HepG2 (cell line): ENCODE results near the gene ITGAX. TPM values are rescaled to one million over a fixed set of nuclear protein-coding genes. Genes with fewer than 3 reads are reported as not detected.

Experiments
- ATAC-seq: fragments of 200-7000 bp; cut with Tn5 transposase; 3 replicates; pipeline ENCODE4 v1.9.1; 2020; ENCODE audit warnings: mild to moderate bottlenecking, moderate library complexity
- BruUV-seq: library from RNA; stranded (reverse); fragments of 400-500 nt; replicated peaks from 2 replicates; lab custom pipeline; 2021; lab: Mats Ljungman, UMichigan
- CTCF ChIA-PET: fragments of 300-600 bp; formaldehyde crosslinking; extraction: SDS; loops from one replicate; lab custom pipeline; 2021; ENCODE audit warnings: low total read pairs, inconsistent platforms, low intra/inter-chr PET ratio; lab: Yijun Ruan, JAX
- POLR2A ChIA-PET: fragments of 350-600 bp; sonication (Branson Sonifier 250); formaldehyde crosslinking; loops from one replicate; lab custom pipeline; 2020; ENCODE audit warnings: antibody characterized with exemption, inconsistent platforms; lab: Yijun Ruan, JAX
- DNase-seq: peaks from one replicate; pipeline ENCODE4 v3.0.0-alpha.2; 2015; ENCODE audit warnings: low spot score
- FAIRE-seq: peaks from 3 replicates; lab custom pipeline; 2011; peaks lifted over from hg19 to GRCh38; lab: Jason Lieb, UNC
- H2AFZ ChIP-seq: one replicate; pipeline ENCODE4 v1.6.1; 2011; ENCODE audit warnings: low read length, inconsistent platforms
- H3K27ac ChIP-seq: fragments of 300-600 bp; 3 replicates; pipeline ENCODE4 v1.8.0; 2011; ENCODE audit warnings: mixed run types, mild to moderate bottlenecking, mixed read lengths, low read length, inconsistent platforms; ENCODE audit not compliant: insufficient read depth; ENCODE audit errors: extremely low read length
- H3K27me3 ChIP-seq, 2 experiments: fragments of 200-600 bp in 1 of 2; 2 replicates in 1 of 2; 3 replicates in 1 of 2; pipeline versions ENCODE4 v1.6.0 to v1.8.0; 2011; ENCODE audit warnings: low read length in 2 of 2, mild to moderate bottlenecking in 2 of 2, moderate library complexity in 2 of 2, inconsistent platforms in 1 of 2; ENCODE audit not compliant: insufficient read depth in 2 of 2, control insufficient read depth in 1 of 2
- H3K36me3 ChIP-seq, 2 experiments: fragments of 200-600 bp in 1 of 2; replicated peaks in 1 of 2; 2 replicates in 1 of 2; 3 replicates in 1 of 2; pipeline versions ENCODE4 v1.5.1 to v1.8.0; 2011; ENCODE audit warnings: low read length in 2 of 2, inconsistent platforms in 1 of 2; ENCODE audit not compliant: insufficient read depth in 2 of 2, control insufficient read depth in 1 of 2
- H3K4me1 ChIP-seq: 2 replicates; pipeline ENCODE4 v1.5.1; 2012; ENCODE audit warnings: low read length, inconsistent platforms; ENCODE audit not compliant: insufficient read depth
- H3K4me2 ChIP-seq: 2 replicates; pipeline ENCODE4 v1.6.0; 2011; ENCODE audit warnings: low read depth, low read length, inconsistent platforms
- H3K4me3 ChIP-seq, 3 experiments: fragments of 200-600 bp in 1 of 3; sonication (generic), shearing (Covaris generic) in 1 of 3; replicated peaks in 1 of 3; 2 replicates each; pipeline ENCODE4 v1.5.1; 2011 to 2016; ENCODE audit warnings: low read length in 3 of 3, inconsistent platforms in 2 of 3, low read depth in 2 of 3, mild to moderate bottlenecking in 2 of 3, control low read depth in 1 of 3, mixed read lengths in 1 of 3; ENCODE audit not compliant: insufficient read depth in 1 of 3
- H3K79me2 ChIP-seq: one replicate; pipeline ENCODE4 v1.6.1; 2011; ENCODE audit warnings: low read length, inconsistent platforms; ENCODE audit not compliant: insufficient read depth
- H3K9ac ChIP-seq: 2 replicates; pipeline ENCODE4 v1.6.0; 2011; ENCODE audit warnings: mild to moderate bottlenecking, low read depth, low read length, inconsistent platforms; ENCODE audit not compliant: insufficient read depth
- H3K9me3 ChIP-seq: 2 replicates; pipeline ENCODE4 v1.5.1; 2012; ENCODE audit warnings: mild to moderate bottlenecking, low read length
- H4K20me1 ChIP-seq: 2 replicates; pipeline ENCODE4 v1.6.0; 2011; ENCODE audit warnings: inconsistent platforms, mild to moderate bottlenecking, low read length, moderate library complexity; ENCODE audit not compliant: insufficient read depth
- ATF3 ChIP-seq: sonication (generic); formaldehyde crosslinking; IDR thresholded peaks from 2 replicates; pipeline ENCODE4 v1.4.0; 2020; ENCODE audit warnings: missing genetic modification reagents
- GATAD1 ChIP-seq: IDR thresholded peaks from 2 replicates; pipeline ENCODE4 v1.6.1; 2016; ENCODE audit warnings: missing genetic modification reagents, missing compliant biosample characterization
- KAT8 ChIP-seq: IDR thresholded peaks from 2 replicates; pipeline ENCODE4 v1.6.1; 2016; ENCODE audit warnings: missing genetic modification reagents, missing compliant biosample characterization
- LBX2 ChIP-seq: sonication (generic); formaldehyde crosslinking; IDR thresholded peaks from 2 replicates; pipeline ENCODE4 v1.5.0; 2020; ENCODE audit warnings: missing genetic modification reagents, mild to moderate bottlenecking, borderline replicate concordance
- NBN ChIP-seq: fragments of 450-650 bp; conservative IDR thresholded peaks from 2 replicates; pipeline ENCODE4 v1.6.1; 2017
- SOX5 ChIP-seq: IDR thresholded peaks from 2 replicates; pipeline ENCODE4 v1.6.1; 2016; ENCODE audit warnings: borderline replicate concordance
- ZNF331 ChIP-seq: sonication (generic); formaldehyde crosslinking; IDR thresholded peaks from 2 replicates; pipeline ENCODE4 v1.4.0; 2020; ENCODE audit warnings: missing genetic modification reagents
- ZNF562 ChIP-seq: sonication (generic); formaldehyde crosslinking; IDR thresholded peaks from 2 replicates; pipeline ENCODE4 v1.8.0; 2022; ENCODE audit warnings: missing genetic modification reagents, borderline replicate concordance
- ZNF563 ChIP-seq: sonication (generic); formaldehyde crosslinking; IDR thresholded peaks from 2 replicates; pipeline ENCODE4 v1.8.0; 2022; ENCODE audit warnings: mild to moderate bottlenecking, moderate library complexity, missing genetic modification reagents
- ZNF574 ChIP-seq: sonication (generic); formaldehyde crosslinking; IDR thresholded peaks from 2 replicates; pipeline ENCODE4 v1.4.0; 2020; ENCODE audit warnings: missing genetic modification reagents
- ZNF761 ChIP-seq: sonication (generic); formaldehyde crosslinking; conservative IDR thresholded peaks from 2 replicates; pipeline ENCODE4 v1.4.0; 2020; ENCODE audit warnings: mild to moderate bottlenecking, missing genetic modification reagents
- ZNF776 ChIP-seq: sonication (generic); formaldehyde crosslinking; IDR thresholded peaks from 2 replicates; pipeline ENCODE4 v1.4.0; 2020; ENCODE audit warnings: mild to moderate bottlenecking, missing genetic modification reagents
- WGBS: methylation state at CpG from one replicate; pipeline ENCODE4 v1.1.6; 2017; ENCODE audit warnings: low lambda C conversion rate; 5-methylcytosine and 5-hydroxymethylcytosine counted together
- in situ Hi-C: cut with HindIII; loops from 2 replicates; pipeline ENCODE4 v1.10.0; 2017; ENCODE audit warnings: low pct_unique_long_range_greater_than_20kb; ENCODE audit not compliant: extremely low pct_ligation_motif_present
- intact Hi-C: fragments of 100-400 bp; cut with micrococcal nuclease; formaldehyde crosslinking; loops from one replicate; pipeline ENCODE4 v1.10.0; 2022; ENCODE audit not compliant: unreplicated experiment
- polyA plus RNA-seq, 8 experiments: library from polyadenylated mRNA; depleted of rRNA in 3 of 8; stranded (reverse) in 7 of 8; unstranded in 1 of 8; fragments of >200 nt; fragmentation: Illumina TruSeq in 4 of 8; extraction: Trizol in 4 of 8; gene quantifications; 2 replicates each; pipeline versions ENCODE4 v1.2.1 to v1.2.3, GENCODE V29; 2011 to 2016; ENCODE audit warnings: low read depth in 4 of 8, missing spikeins in 1 of 8, mixed read lengths in 1 of 8; ENCODE audit not compliant: insufficient read depth in 1 of 8
- total RNA-seq, 5 experiments: library from RNA; depleted of rRNA; stranded (reverse); fragments of >200 nt; fragmentation: Illumina TruSeq; extraction: Trizol; gene quantifications; 2 replicates each; pipeline ENCODE4 v1.2.3, GENCODE V29; 2016; ENCODE audit warnings: low read depth in 1 of 5

ITGAX gene
- total and polyA plus RNA-seq, 2 of the 13 experiments (the other 11 are each of a cell fraction or from before 2014, with no cell fraction given), result 0.32 TPM; not detected in 1

GRCh38 chr16:31361201-31362110 lies 6.5 kb downstream of the ITGAX start:
- TF ChIP-seq SOX5, result no peak
- TF ChIP-seq ZNF331, result no peak
- TF ChIP-seq ZNF776 (CRISPR knock-in tag), result no peak
- TF ChIP-seq GATAD1 (CRISPR knock-in tag), result no peak
- Histone ChIP-seq H3K9me3 (no peaks in the 10 kb centered on the region), H3K36me3 (no peaks in the 10 kb centered on the region), H3K9ac (no peak overlapping the region), H2AFZ (no peak overlapping the region), H4K20me1 (no peaks in the 10 kb centered on the region; the same call in 1 of the 2 replicates), H3K27ac (no peak overlapping the region), H3K4me1 (no peaks in the 10 kb centered on the region), H3K4me2 (no peak overlapping the region), H3K4me3 (no peak overlapping the region), H3K79me2 (no peaks in the 10 kb centered on the region), H3K27me3 (peaks cover 2 to 36% of the 10 kb centered on the region in 2 experiments; a peak in 3 of 5 replicates)
- DNase-seq (no peak), ATAC-seq (no peak), FAIRE-seq (no peak)
- POLR2A ChIA-PET, result interaction anchor here (1.3 kb wide), 1 partner anchor 182 kb away, joined by 3 read pairs; the partner anchor contains the start of gene FUS
- WGBS, result 15% methylated on average over 20 of the region's 28 CpGs
- intact Hi-C loops (no loop called here), in situ Hi-C loops (no loop called here)
- CTCF ChIA-PET, result no interaction called here
- no TSS peak for BruUV-seq

GRCh38 chr16:31362476-31363405 lies 7.8 kb downstream of the ITGAX start:
- Histone ChIP-seq H3K9me3 (no peaks in the 10 kb centered on the region), H3K79me2 (no peaks in the 10 kb centered on the region), H4K20me1 (no peaks in the 10 kb centered on the region; the same call in 1 of the 2 replicates), H3K9ac (no peak overlapping the region), H3K4me1 (no peaks in the 10 kb centered on the region), H3K36me3 (no peaks in the 10 kb centered on the region), H3K4me3 (no peak overlapping the region), H2AFZ (no peak overlapping the region), H3K27ac (no peak overlapping the region), H3K27me3 (peaks cover 0 to 37% of the 10 kb centered on the region in 2 experiments; a peak in 2 of 5 replicates), H3K4me2 (no peak overlapping the region)
- no peak for TF ChIP-seq ATF3 (CRISPR knock-in tag)
- TF ChIP-seq KAT8 (CRISPR knock-in tag), result no peak
- no peak for TF ChIP-seq ZNF574
- no peak for TF ChIP-seq LBX2 (CRISPR knock-in tag)
- TF ChIP-seq ZNF761 (CRISPR knock-in tag), result no peak
- no peak for TF ChIP-seq NBN
- no peak for TF ChIP-seq ZNF562 (CRISPR knock-in tag)
- no peak for TF ChIP-seq ZNF563 (CRISPR knock-in tag)
- POLR2A ChIA-PET, result no interaction called here
- DNase-seq, result no peak
- no peak for ATAC-seq
- WGBS, result 25% methylated on average over 19 of the region's 26 CpGs
- BruUV-seq, result no TSS peak
- intact Hi-C loops (no loop called here), in situ Hi-C loops (no loop called here)
- CTCF ChIA-PET, result no interaction called here
- no peak for FAIRE-seq
